WTC11 (cell line): ENCODE measurements around the gene RLF.

Experiments
- ATF6 ChIP-seq: sonication (generic); formaldehyde crosslinking; IDR thresholded peaks from 2 replicates; pipeline ENCODE4 v1.8.1; 2023; ENCODE audit warnings: mild to moderate bottlenecking, missing genetic modification reagents
- CTCF ChIP-seq: fragments of 200-600 bp; IDR thresholded peaks from 2 replicates; pipeline ENCODE4 v1.8.0; 2022; ENCODE audit warnings: antibody characterized with exemption
- E2F5 ChIP-seq: sonication (generic); formaldehyde crosslinking; IDR thresholded peaks from 2 replicates; pipeline ENCODE4 v1.8.1; 2022; ENCODE audit warnings: mild to moderate bottlenecking, moderate library complexity, missing genetic modification reagents
- ELF4 ChIP-seq: sonication (generic); formaldehyde crosslinking; IDR thresholded peaks from 2 replicates; pipeline ENCODE4 v1.8.1; 2022; ENCODE audit warnings: low read depth, mild to moderate bottlenecking, moderate library complexity, missing genetic modification reagents
- ETV6 ChIP-seq: sonication (generic); formaldehyde crosslinking; IDR thresholded peaks from 2 replicates; pipeline ENCODE4 v1.8.1; 2022; ENCODE audit warnings: mild to moderate bottlenecking, missing genetic modification reagents
- SP1 ChIP-seq: sonication (generic); formaldehyde crosslinking; conservative IDR thresholded peaks from 2 replicates; pipeline ENCODE4 v1.8.1; 2022; ENCODE audit warnings: missing genetic modification reagents
- TF ChIP-seq, protein P1 (sequence below): sonication (generic); formaldehyde crosslinking; IDR thresholded peaks from 2 replicates; pipeline ENCODE4 v1.8.1; 2023; ENCODE audit warnings: mild to moderate bottlenecking, missing genetic modification reagents, moderate library complexity
- TF ChIP-seq, protein P2 (sequence below): sonication (generic); formaldehyde crosslinking; IDR thresholded peaks from 2 replicates; pipeline ENCODE4 v1.8.0; 2023; ENCODE audit warnings: missing genetic modification reagents
- TF ChIP-seq, protein P3 (sequence below): sonication (generic); formaldehyde crosslinking; IDR thresholded peaks from 2 replicates; pipeline ENCODE4 v1.8.0; 2022; ENCODE audit warnings: mild to moderate bottlenecking, missing genetic modification reagents

- no peak for TF ChIP-seq ETV6 (CRISPR knock-in tag)
- no peak for TF ChIP-seq CTCF
- TF ChIP-seq ATF6 (CRISPR knock-in tag) = no peak
- TF ChIP-seq, protein P1, sequence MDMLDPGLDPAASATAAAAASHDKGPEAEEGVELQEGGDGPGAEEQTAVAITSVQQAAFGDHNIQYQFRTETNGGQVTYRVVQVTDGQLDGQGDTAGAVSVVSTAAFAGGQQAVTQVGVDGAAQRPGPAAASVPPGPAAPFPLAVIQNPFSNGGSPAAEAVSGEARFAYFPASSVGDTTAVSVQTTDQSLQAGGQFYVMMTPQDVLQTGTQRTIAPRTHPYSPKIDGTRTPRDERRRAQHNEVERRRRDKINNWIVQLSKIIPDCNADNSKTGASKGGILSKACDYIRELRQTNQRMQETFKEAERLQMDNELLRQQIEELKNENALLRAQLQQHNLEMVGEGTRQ = no peak
- TF ChIP-seq ELF4 (CRISPR knock-in tag) = no peak
- TF ChIP-seq, protein P2, sequence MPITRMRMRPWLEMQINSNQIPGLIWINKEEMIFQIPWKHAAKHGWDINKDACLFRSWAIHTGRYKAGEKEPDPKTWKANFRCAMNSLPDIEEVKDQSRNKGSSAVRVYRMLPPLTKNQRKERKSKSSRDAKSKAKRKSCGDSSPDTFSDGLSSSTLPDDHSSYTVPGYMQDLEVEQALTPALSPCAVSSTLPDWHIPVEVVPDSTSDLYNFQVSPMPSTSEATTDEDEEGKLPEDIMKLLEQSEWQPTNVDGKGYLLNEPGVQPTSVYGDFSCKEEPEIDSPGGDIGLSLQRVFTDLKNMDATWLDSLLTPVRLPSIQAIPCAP (CRISPR knock-in tag) = no peak
- TF ChIP-seq E2F5 (CRISPR knock-in tag) = no peak
- TF ChIP-seq, protein P3, sequence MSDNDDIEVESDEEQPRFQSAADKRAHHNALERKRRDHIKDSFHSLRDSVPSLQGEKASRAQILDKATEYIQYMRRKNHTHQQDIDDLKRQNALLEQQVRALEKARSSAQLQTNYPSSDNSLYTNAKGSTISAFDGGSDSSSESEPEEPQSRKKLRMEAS (CRISPR knock-in tag) = no peak
- no peak for TF ChIP-seq SP1
Measured at GRCh38 chr1:40258445-40258769, 97.2 kb downstream of the RLF start.
